ENCODE data around the gene CCL27. TPM values are rescaled to one million over a fixed set of nuclear protein-coding genes. Genes with fewer than 3 reads are reported as not detected.

Gene CCL27
- total RNA-seq, 1 experiment from 2014 or later = not detected

DNA sequence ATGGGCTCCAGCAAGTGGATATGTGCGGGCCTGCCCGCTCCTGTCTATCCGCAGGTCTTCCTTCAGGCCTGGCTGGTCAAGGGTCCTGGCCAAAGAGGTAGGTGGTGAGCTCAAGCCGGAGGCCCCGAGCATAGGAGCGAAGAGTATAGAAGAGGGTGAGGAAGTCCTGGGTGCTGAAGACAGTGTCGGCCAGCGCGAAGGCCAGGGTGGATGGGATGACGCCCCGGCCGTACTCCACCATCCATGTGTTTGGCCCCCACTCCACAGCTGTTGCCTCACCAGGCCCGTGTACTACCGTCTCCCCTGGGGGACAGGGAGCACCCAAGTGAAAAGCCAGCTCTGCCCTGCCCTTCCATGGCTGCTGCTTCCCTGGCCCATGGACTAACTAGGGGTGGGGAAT lies 26.9 kb downstream of the CCL27 start:
- no peaks in the 10 kb centered on the region for H3K9me3 ChIP-seq
- ChIA-PET CTCF (interaction anchor here (0.6 kb wide), 2 partner anchors 184 to 243 kb away, joined by 3 read pairs; no protein-coding TSS in a partner anchor), POLR2A (interaction anchor here (0.6 kb wide), 1 partner anchor 1556 kb away, joined by 3 read pairs; no protein-coding TSS in a partner anchor)
- BruUV-seq (replicated peaks) = no TSS peak
- Mint-ChIP-seq H3K27me3 (ENCODE audit: insufficient read depth, unreplicated experiment) (no peaks in the 10 kb centered on the region), H3K36me3 (ENCODE audit: insufficient read depth, unreplicated experiment) (peaks cover 10% of the 10 kb centered on the region), H3K27ac (ENCODE audit: unreplicated experiment) (no peak overlapping the region), H3K4me3 (ENCODE audit: unreplicated experiment) (peak overlapping the region; percentile 46), H3K4me1 (ENCODE audit: low read depth, unreplicated experiment) (peaks cover 3% of the 10 kb centered on the region), H3K9me3 (ENCODE audit: unreplicated experiment) (no peaks in the 10 kb centered on the region)
- intact Hi-C loops (cut with micrococcal nuclease; ENCODE audit: unreplicated experiment) = no loop called here
- no peaks in the 10 kb centered on the region for H3K27me3 ChIP-seq (replicated peaks; ENCODE audit: control insufficient read depth, insufficient read depth, low read length)
- H3K4me3 ChIP-seq (ENCODE audit: low read depth, low read length) = no peak overlapping the region
- peaks cover 3% of the 10 kb centered on the region for H3K4me1 ChIP-seq
- DNase-seq = no peak
- TF ChIP-seq, protein P1, sequence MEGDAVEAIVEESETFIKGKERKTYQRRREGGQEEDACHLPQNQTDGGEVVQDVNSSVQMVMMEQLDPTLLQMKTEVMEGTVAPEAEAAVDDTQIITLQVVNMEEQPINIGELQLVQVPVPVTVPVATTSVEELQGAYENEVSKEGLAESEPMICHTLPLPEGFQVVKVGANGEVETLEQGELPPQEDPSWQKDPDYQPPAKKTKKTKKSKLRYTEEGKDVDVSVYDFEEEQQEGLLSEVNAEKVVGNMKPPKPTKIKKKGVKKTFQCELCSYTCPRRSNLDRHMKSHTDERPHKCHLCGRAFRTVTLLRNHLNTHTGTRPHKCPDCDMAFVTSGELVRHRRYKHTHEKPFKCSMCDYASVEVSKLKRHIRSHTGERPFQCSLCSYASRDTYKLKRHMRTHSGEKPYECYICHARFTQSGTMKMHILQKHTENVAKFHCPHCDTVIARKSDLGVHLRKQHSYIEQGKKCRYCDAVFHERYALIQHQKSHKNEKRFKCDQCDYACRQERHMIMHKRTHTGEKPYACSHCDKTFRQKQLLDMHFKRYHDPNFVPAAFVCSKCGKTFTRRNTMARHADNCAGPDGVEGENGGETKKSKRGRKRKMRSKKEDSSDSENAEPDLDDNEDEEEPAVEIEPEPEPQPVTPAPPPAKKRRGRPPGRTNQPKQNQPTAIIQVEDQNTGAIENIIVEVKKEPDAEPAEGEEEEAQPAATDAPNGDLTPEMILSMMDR (IDR thresholded peaks at IDR 0.05; ENCODE audit: insufficient read depth in 1 of 2, low read depth in 1 of 2, low read length in 1 of 2, severe bottlenecking in 1 of 2, unreplicated experiment in 1 of 2) = no peak
- peaks cover 1% of the 10 kb centered on the region; the same call in 1 of the 2 replicates for H3K36me3 ChIP-seq (ENCODE audit: control insufficient read depth, insufficient read depth, low read length)

DNA sequence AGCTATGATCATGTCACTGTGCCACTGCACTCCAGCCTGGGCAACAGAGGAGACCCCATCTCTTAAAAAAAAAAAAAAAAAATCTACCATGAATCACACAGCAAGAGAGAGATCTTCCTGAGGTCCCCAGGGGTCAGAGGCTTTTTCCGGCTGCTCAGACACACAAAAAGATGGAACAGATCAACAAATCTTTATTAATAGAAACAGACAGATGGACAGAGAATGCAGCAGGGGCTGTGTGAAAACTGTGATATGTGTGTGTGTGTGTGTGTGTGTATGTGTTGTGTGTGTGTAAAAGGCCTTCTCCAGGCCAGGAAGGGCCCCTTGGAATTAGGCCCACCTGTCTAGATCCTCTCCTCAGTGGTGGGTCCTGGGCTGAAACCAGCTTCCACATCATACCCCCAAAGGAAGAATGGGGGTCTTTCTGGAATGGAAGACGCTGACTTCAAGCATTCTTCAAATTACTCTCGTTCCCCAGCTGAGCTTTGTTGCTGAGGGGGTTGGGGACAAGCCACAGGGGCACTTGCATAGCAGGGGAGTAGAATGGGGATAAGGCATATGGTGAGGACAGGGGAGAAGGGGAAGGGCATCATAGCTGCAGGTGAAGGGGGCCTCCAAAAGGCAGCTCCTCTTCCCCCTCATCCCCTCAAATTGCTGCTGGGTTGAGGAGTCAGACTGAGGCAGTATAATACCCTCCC lies 27.8 kb downstream of the CCL27 start:
- Histone ChIP-seq H3K27me3 (replicated peaks; ENCODE audit: control insufficient read depth, insufficient read depth, low read length) (no peaks in the 10 kb centered on the region), H3K9me3 (no peaks in the 10 kb centered on the region), H3K4me3 (ENCODE audit: low read depth, low read length) (no peak overlapping the region), H3K4me1 (peaks cover 9% of the 10 kb centered on the region), H3K36me3 (ENCODE audit: control insufficient read depth, insufficient read depth, low read length) (peaks cover 1% of the 10 kb centered on the region; the same call in 1 of the 2 replicates)
- H3K9me3 Mint-ChIP-seq (ENCODE audit: unreplicated experiment) = no peaks in the 10 kb centered on the region
- ChIA-PET CTCF (interaction anchor here (0.6 to 1.9 kb wide), 12 partner anchors 8 to 244 kb away, joined by 3 to 21 read pairs (median 5); partner anchors contain the start of genes DCTN3, GALT, IL11RA and RPP25L), POLR2A (interaction anchor here (0.6 kb wide), 1 partner anchor 14 kb away, joined by 6 read pairs; no protein-coding TSS in a partner anchor)
- TF ChIP-seq, protein P1 (IDR thresholded peaks at IDR 0.05; ENCODE audit: insufficient read depth in 1 of 2, low read depth in 1 of 2, low read length in 1 of 2, severe bottlenecking in 1 of 2, unreplicated experiment in 1 of 2) = no peak
- no peak overlapping the region for H3K4me3 Mint-ChIP-seq (ENCODE audit: unreplicated experiment)
- peaks cover 8% of the 10 kb centered on the region for H3K4me1 Mint-ChIP-seq (ENCODE audit: low read depth, unreplicated experiment)
- DNase-seq = no peak
- intact Hi-C loops (cut with micrococcal nuclease; ENCODE audit: unreplicated experiment) = loop anchor here (1.0 kb wide), 1 partner anchor 22 kb away; the partner anchor contains the start of gene RPP25L
- no peak overlapping the region for H3K27ac Mint-ChIP-seq (ENCODE audit: unreplicated experiment)
- BruUV-seq (replicated peaks) = TSS peak; percentile 61
- peaks cover 10% of the 10 kb centered on the region for H3K36me3 Mint-ChIP-seq (ENCODE audit: insufficient read depth, unreplicated experiment)
- H3K27me3 Mint-ChIP-seq (ENCODE audit: insufficient read depth, unreplicated experiment) = no peaks in the 10 kb centered on the region

DNA sequence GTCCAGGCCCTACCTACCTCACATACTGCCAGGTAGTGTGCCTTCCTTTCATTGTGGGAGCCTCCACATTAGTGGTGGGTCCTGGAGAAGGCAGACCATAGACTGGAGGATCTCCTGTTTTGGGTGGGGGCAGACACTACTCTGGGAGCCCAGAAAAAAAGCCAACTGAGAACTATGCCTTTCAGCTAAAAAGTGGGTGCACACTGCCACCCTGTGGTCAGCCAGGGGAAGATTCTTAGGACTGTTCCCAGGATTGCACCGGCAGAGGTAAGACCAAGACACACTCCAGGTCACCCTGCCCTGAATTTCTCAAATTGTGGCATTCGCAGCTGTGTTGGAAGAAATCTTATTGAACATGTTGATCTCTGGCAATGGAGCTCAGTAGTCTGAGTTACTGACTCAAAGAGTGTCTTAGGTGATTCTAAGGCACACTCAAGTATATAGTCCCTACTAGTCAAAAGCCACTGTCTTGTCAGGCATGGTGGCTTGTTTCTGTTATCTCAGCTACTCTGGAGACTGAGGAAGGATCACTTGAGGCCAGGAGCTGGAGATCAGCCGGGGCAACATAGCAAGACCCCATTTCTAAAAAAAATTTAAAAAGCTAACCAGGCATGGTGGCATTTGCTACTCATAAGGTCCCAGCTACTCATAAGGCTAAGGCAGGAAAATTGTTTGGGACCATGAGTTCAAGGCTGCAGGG lies 28.5 kb downstream of the CCL27 start:
- Histone ChIP-seq H3K9me3 (no peaks in the 10 kb centered on the region), H3K4me3 (ENCODE audit: low read depth, low read length) (no peak overlapping the region), H3K4me1 (peaks cover 9% of the 10 kb centered on the region), H3K27me3 (replicated peaks; ENCODE audit: control insufficient read depth, insufficient read depth, low read length) (no peaks in the 10 kb centered on the region), H3K36me3 (ENCODE audit: control insufficient read depth, insufficient read depth, low read length) (peaks cover 1% of the 10 kb centered on the region; the same call in 1 of the 2 replicates)
- intact Hi-C loops (cut with micrococcal nuclease; ENCODE audit: unreplicated experiment) = loop anchor here (1.0 kb wide), 1 partner anchor 22 kb away; the partner anchor contains the start of gene RPP25L
- ChIA-PET POLR2A (interaction anchor here (0.6 kb wide), 1 partner anchor 15 kb away, joined by 6 read pairs; no protein-coding TSS in a partner anchor), CTCF (interaction anchor here (0.6 to 1.9 kb wide), 14 partner anchors 9 to 92 kb away, joined by 3 to 21 read pairs (median 5); partner anchors contain the start of genes DCTN3, GALT, IL11RA and RPP25L)
- Mint-ChIP-seq H3K4me3 (ENCODE audit: unreplicated experiment) (no peak overlapping the region), H3K9me3 (ENCODE audit: unreplicated experiment) (no peaks in the 10 kb centered on the region), H3K36me3 (ENCODE audit: insufficient read depth, unreplicated experiment) (peaks cover 10% of the 10 kb centered on the region), H3K4me1 (ENCODE audit: low read depth, unreplicated experiment) (peaks cover 8% of the 10 kb centered on the region), H3K27me3 (ENCODE audit: insufficient read depth, unreplicated experiment) (no peaks in the 10 kb centered on the region), H3K27ac (ENCODE audit: unreplicated experiment) (no peak overlapping the region)
- TF ChIP-seq, protein P1 (IDR thresholded peaks at IDR 0.05; ENCODE audit: insufficient read depth in 1 of 2, low read depth in 1 of 2, low read length in 1 of 2, severe bottlenecking in 1 of 2, unreplicated experiment in 1 of 2) = peak; percentile 86 to 88
- DNase-seq = peak; percentile 79 to 81
- BruUV-seq (replicated peaks) = no TSS peak

Data from Caco-2 (cell line).